NCI-H774 (cell line): ENCODE measurements around the gene EIF6.
"Not testable (repeated sequence)": the region's sequence is repeated elsewhere in the genome, so short reads cannot be mapped to it uniquely, and the experiment has no call there.

Source experiments
- DNase-seq: peaks from one replicate; lab custom pipeline; 2025; lab: John Stamatoyannopoulos, UW

Gene EIF6

GRCh38 chr20:35277531-35278395, 6.8 kb downstream of the EIF6 start, which contains the start of gene MMP24OS:
TSS of gene MMP24OS (minus strand) at chr20:35278122. CDS start at chr20:35277929, 193 bp downstream.
- DNase-seq: peak; percentile 84

- no peak for DNase-seq
Observed at GRCh38 chr20:35277127-35277526, 7.4 kb downstream of the EIF6 start.

GRCh38 chr20:35276408-35276807, 8.2 kb downstream of the EIF6 start:
- DNase-seq: no peak

GRCh38 chr20:35275741-35276251, 8.8 kb downstream of the EIF6 start:
- DNase-seq: no peak

- no peak for DNase-seq
Observed at GRCh38 chr20:35274172-35275092, 10.1 kb downstream of the EIF6 start.

- DNase-seq: no peak
Observed at GRCh38 chr20:35273449-35274171, 11.0 kb downstream of the EIF6 start.

- DNase-seq: no peak
Observed at GRCh38 chr20:35271904-35272303, 12.7 kb downstream of the EIF6 start.

- no peak for DNase-seq
Observed at GRCh38 chr20:35271073-35271882, 13.3 kb downstream of the EIF6 start.

- no peak for DNase-seq
Observed at GRCh38 chr20:35270021-35270902, 14.3 kb downstream of the EIF6 start.

- no peak for DNase-seq
Observed at GRCh38 chr20:35269055-35269781, 15.4 kb downstream of the EIF6 start.

GRCh38 chr20:35267092-35267491, 17.5 kb downstream of the EIF6 start:
- DNase-seq: no peak

- no peak for DNase-seq
Observed at GRCh38 chr20:35264755-35265154, 19.8 kb downstream of the EIF6 start.

- DNase-seq: no peak
Observed at GRCh38 chr20:35263532-35264341, 20.8 kb downstream of the EIF6 start.

GRCh38 chr20:35262731-35263531, 21.6 kb downstream of the EIF6 start:
- DNase-seq: not testable (repeated sequence)

GRCh38 chr20:35262321-35262720, 22.3 kb downstream of the EIF6 start:
- not testable (repeated sequence) for DNase-seq

GRCh38 chr20:35260426-35260825, 24.1 kb downstream of the EIF6 start:
- no peak for DNase-seq

GRCh38 chr20:35257175-35257909, 27.2 kb downstream of the EIF6 start:
- DNase-seq: no peak
